HepG2 (cell line): ENCODE data around the gene IL17C. TPM values are rescaled to one million over a fixed set of nuclear protein-coding genes. Genes with fewer than 3 reads are reported as not detected.

Experiments
- AKAP8 ChIP-seq: sonication (generic); formaldehyde crosslinking; IDR thresholded peaks from 2 replicates; pipeline ENCODE4 v1.5.1; 2020; ENCODE audit warnings: mild to moderate bottlenecking, missing genetic modification reagents
- CSRNP1 ChIP-seq: sonication (generic); formaldehyde crosslinking; IDR thresholded peaks from 2 replicates; pipeline ENCODE4 v1.8.1; 2023; ENCODE audit warnings: mild to moderate bottlenecking, missing genetic modification reagents
- ETV5 ChIP-seq: IDR thresholded peaks from 2 replicates; pipeline ENCODE4 v1.6.1; 2018; ENCODE audit warnings: missing biosample characterization, missing genetic modification reagents, inconsistent platforms, borderline replicate concordance
- GMEB1 ChIP-seq: sonication (generic); formaldehyde crosslinking; IDR thresholded peaks from 2 replicates; pipeline ENCODE4 v1.5.1; 2020; ENCODE audit warnings: missing genetic modification reagents, mild to moderate bottlenecking, borderline replicate concordance
- GZF1 ChIP-seq: sonication (generic); formaldehyde crosslinking; IDR thresholded peaks from 2 replicates; pipeline ENCODE4 v1.5.1; 2020; ENCODE audit warnings: mild to moderate bottlenecking, missing genetic modification reagents
- HINFP ChIP-seq: sonication (generic); formaldehyde crosslinking; IDR thresholded peaks from 2 replicates; pipeline ENCODE4 v1.4.0; 2020; ENCODE audit warnings: low read depth, mild to moderate bottlenecking, missing genetic modification reagents
- MAZ ChIP-seq, 2 experiments: sonication (generic) in 1 of 2; formaldehyde crosslinking in 1 of 2; IDR thresholded peaks; 2 replicates each; pipeline versions ENCODE4 v1.5.0 to v1.6.1; 2012 to 2020; ENCODE audit warnings: low read depth in 2 of 2, mild to moderate bottlenecking in 2 of 2, borderline replicate concordance in 1 of 2, improper control_type of control experiment in 1 of 2, low read length in 1 of 2, missing genetic modification reagents in 1 of 2, moderate library complexity in 1 of 2
- TMF1 ChIP-seq: sonication (generic); formaldehyde crosslinking; IDR thresholded peaks from 2 replicates; pipeline ENCODE4 v1.8.1; 2022; ENCODE audit warnings: low read depth, missing genetic modification reagents
- ZBTB7A ChIP-seq: sonication (generic); formaldehyde crosslinking; IDR thresholded peaks from 2 replicates; pipeline ENCODE4 v1.8.0; 2022; ENCODE audit warnings: mild to moderate bottlenecking, missing genetic modification reagents
- ZIK1 ChIP-seq: sonication (generic); formaldehyde crosslinking; IDR thresholded peaks from 2 replicates; pipeline ENCODE4 v1.5.0; 2020; ENCODE audit warnings: mild to moderate bottlenecking, low read depth, missing genetic modification reagents, borderline replicate concordance
- ZNF274 ChIP-seq: sonication (generic); formaldehyde crosslinking; IDR thresholded peaks from 2 replicates; pipeline ENCODE4 v1.5.1; 2020; ENCODE audit warnings: mild to moderate bottlenecking, missing genetic modification reagents
- ZNF350 ChIP-seq: sonication (generic); formaldehyde crosslinking; IDR thresholded peaks from 2 replicates; pipeline ENCODE4 v1.4.0; 2020; ENCODE audit warnings: mild to moderate bottlenecking, low read depth, missing genetic modification reagents, borderline replicate concordance
- ZNF430 ChIP-seq: sonication (generic); formaldehyde crosslinking; IDR thresholded peaks from 2 replicates; pipeline ENCODE4 v1.9.0; 2021; ENCODE audit warnings: mild to moderate bottlenecking, missing genetic modification reagents
- ZNF558 ChIP-seq: sonication (generic); formaldehyde crosslinking; IDR thresholded peaks from 2 replicates; pipeline ENCODE4 v1.9.0; 2022; ENCODE audit warnings: mild to moderate bottlenecking, missing genetic modification reagents, borderline replicate concordance
- ZNF672 ChIP-seq: sonication (generic); formaldehyde crosslinking; IDR thresholded peaks from 2 replicates; pipeline ENCODE4 v1.8.1; 2022; ENCODE audit warnings: missing genetic modification reagents
- ZNF75D ChIP-seq: sonication (generic); formaldehyde crosslinking; IDR thresholded peaks from 2 replicates; pipeline ENCODE4 v1.8.1; 2023; ENCODE audit warnings: missing genetic modification reagents, mild to moderate bottlenecking, borderline replicate concordance
- ZNF784 ChIP-seq: sonication (generic); formaldehyde crosslinking; IDR thresholded peaks from 2 replicates; pipeline ENCODE4 v1.5.1; 2020; ENCODE audit warnings: missing genetic modification reagents, mild to moderate bottlenecking, borderline replicate concordance
- polyA plus RNA-seq, 8 experiments: library from polyadenylated mRNA; depleted of rRNA in 3 of 8; stranded (reverse) in 7 of 8; unstranded in 1 of 8; fragments of >200 nt; fragmentation: Illumina TruSeq in 4 of 8; extraction: Trizol in 4 of 8; gene quantifications; 2 replicates each; pipeline versions ENCODE4 v1.2.1 to v1.2.3, GENCODE V29; 2011 to 2016; ENCODE audit warnings: low read depth in 4 of 8, missing spikeins in 1 of 8, mixed read lengths in 1 of 8; ENCODE audit not compliant: insufficient read depth in 1 of 8
- total RNA-seq, 5 experiments: library from RNA; depleted of rRNA; stranded (reverse); fragments of >200 nt; fragmentation: Illumina TruSeq; extraction: Trizol; gene quantifications; 2 replicates each; pipeline ENCODE4 v1.2.3, GENCODE V29; 2016; ENCODE audit warnings: low read depth in 1 of 5
- TF ChIP-seq, protein P1 (sequence below): IDR thresholded peaks from 2 replicates; pipeline ENCODE4 v1.6.1; 2012; ENCODE audit warnings: low read depth, low read length, improper control_type of control experiment

The IL17C gene
- total and polyA plus RNA-seq, 2 of the 13 experiments (the other 11 are each of a cell fraction or from before 2014, with no cell fraction given): not detected

DNA sequence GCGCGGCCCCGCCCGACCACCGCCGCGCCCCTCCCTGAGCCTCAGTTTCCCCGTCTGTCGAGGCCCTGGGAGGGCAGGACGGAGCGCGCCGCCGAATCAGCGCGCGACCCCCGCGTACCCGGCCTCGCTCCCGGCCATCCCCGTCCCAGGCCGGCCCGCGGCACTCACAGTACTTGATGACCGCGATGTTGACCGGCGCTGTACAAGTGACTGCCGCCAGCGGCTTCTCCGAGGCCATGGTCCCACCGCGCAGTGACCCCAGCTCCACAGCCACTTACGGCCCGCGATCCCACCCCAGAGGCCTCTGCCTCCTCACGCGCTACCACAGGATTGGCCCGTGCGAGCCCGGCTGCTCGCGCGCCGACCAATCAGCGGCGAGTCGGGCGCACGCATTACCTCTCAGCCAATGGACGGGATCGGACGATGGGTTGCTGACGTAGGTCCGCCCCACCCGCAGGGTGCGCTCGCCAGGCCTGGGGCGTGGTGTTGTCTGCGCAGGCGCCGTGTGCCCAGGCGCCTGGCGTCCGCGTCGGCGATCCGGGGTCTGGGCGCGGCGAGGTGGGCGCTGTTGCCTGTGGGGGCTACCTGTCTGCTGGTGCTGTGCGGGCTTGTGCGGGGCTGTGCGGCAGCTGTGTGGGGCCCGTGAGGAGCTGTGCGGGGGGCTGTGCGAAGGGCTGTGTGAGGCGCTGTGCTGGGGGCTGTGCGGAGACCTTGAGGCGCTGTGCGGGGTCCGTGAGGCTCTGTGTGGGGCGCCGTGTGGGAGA is 24.7 kb downstream of the IL17C start, which contains the start of gene MVD (continued):
- TF ChIP-seq AKAP8 (peak; percentile 88), GMEB1 (CRISPR knock-in tag) (peak; percentile 98), ZNF75D (CRISPR knock-in tag) (no peak), ZIK1 (peak; percentile 88), ZBTB7A (CRISPR knock-in tag) (peak; percentile 67), CSRNP1 (peak; percentile 88), ZNF558 (peak; percentile 63; the same call in 1 of the 2 replicates), HINFP (CRISPR knock-in tag) (peak; percentile 98), MAZ (IDR thresholded peaks at IDR 0.05; ENCODE audit: borderline replicate concordance, low read depth, low read length) (peak; percentile 65; the same call in 1 of the 2 replicates), MAZ (CRISPR knock-in tag; IDR thresholded peaks at IDR 0.05; ENCODE audit: low read depth) (peak; percentile 92), TMF1 (peak; percentile 86), ZNF784 (peak; percentile 91), ZNF350 (peak; percentile 90), ZNF274 (CRISPR knock-in tag) (peak; percentile 96), ETV5 (CRISPR knock-in tag) (peak; percentile 31), ZNF672 (CRISPR knock-in tag) (peak; percentile 36; the same call in 1 of the 2 replicates), GZF1 (CRISPR knock-in tag) (peak; percentile 89; the same call in 1 of the 2 replicates), ZNF430 (CRISPR knock-in tag) (peak; percentile 73)
- TF ChIP-seq, protein P1, sequence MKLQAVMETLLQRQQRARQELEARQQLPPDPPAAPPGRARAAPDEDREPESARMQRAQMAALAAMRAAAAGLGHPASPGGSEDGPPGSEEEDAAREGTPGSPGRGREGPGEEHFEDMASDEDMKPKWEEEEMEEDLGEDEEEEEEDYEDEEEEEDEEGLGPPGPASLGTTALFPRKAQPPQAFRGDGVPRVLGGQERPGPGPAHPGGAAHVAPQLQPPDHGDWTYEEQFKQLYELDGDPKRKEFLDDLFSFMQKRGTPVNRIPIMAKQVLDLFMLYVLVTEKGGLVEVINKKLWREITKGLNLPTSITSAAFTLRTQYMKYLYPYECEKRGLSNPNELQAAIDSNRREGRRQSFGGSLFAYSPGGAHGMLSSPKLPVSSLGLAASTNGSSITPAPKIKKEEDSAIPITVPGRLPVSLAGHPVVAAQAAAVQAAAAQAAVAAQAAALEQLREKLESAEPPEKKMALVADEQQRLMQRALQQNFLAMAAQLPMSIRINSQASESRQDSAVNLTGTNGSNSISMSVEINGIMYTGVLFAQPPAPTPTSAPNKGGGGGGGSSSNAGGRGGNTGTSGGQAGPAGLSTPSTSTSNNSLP: peak; percentile 14; the same call in 1 of the 2 replicates
